ENCODE results near the gene CDKAL1. TPM values are rescaled to one million over a fixed set of nuclear protein-coding genes. Genes with fewer than 3 reads are reported as not detected.

CDKAL1 gene
- total RNA-seq, 2 donors from 2014 or later = 23.5 to 26.4 TPM

- H3K4me3 ChIP-seq (ENCODE audit: low read length) = no peak overlapping the region
- Mint-ChIP-seq H3K9me3 (no peaks in the 10 kb centered on the region), H3K4me3 (no peak overlapping the region), H3K36me3 (ENCODE audit: low read depth) (peaks cover 11% of the 10 kb centered on the region), H3K27me3 (ENCODE audit: insufficient read depth) (no peaks in the 10 kb centered on the region), H3K4me1 (peaks cover 5% of the 10 kb centered on the region), H3K27ac (no peak overlapping the region)
- TF ChIP-seq, protein P1, sequence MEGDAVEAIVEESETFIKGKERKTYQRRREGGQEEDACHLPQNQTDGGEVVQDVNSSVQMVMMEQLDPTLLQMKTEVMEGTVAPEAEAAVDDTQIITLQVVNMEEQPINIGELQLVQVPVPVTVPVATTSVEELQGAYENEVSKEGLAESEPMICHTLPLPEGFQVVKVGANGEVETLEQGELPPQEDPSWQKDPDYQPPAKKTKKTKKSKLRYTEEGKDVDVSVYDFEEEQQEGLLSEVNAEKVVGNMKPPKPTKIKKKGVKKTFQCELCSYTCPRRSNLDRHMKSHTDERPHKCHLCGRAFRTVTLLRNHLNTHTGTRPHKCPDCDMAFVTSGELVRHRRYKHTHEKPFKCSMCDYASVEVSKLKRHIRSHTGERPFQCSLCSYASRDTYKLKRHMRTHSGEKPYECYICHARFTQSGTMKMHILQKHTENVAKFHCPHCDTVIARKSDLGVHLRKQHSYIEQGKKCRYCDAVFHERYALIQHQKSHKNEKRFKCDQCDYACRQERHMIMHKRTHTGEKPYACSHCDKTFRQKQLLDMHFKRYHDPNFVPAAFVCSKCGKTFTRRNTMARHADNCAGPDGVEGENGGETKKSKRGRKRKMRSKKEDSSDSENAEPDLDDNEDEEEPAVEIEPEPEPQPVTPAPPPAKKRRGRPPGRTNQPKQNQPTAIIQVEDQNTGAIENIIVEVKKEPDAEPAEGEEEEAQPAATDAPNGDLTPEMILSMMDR (conservative IDR thresholded peaks at IDR 0.05) = no peak
- no peaks in the 10 kb centered on the region for H3K27me3 ChIP-seq (ENCODE audit: control insufficient read depth, insufficient read depth, low read length, poor library complexity, severe bottlenecking)
- no peak overlapping the region for H3K9ac ChIP-seq (ENCODE audit: extremely low read depth, low read length, poor library complexity, severe bottlenecking)
- 83 to 91% methylated on average over 4 to 6 of the region's 8 CpGs for WGBS, 2 experiments (ENCODE audit: insufficient coverage in 1 of 2, insufficient read length in 1 of 2)
- no peaks in the 10 kb centered on the region for H3K36me3 ChIP-seq (ENCODE audit: control insufficient read depth, insufficient read depth, low read length)
- DNase-seq = no peak
- no peaks in the 10 kb centered on the region for H3K4me1 ChIP-seq (ENCODE audit: control insufficient read depth, insufficient read depth, low read length)
- peaks cover 5% of the 10 kb centered on the region for H3K9me3 ChIP-seq (ENCODE audit: control insufficient read depth, low read length)
- H3K27ac ChIP-seq (ENCODE audit: low read depth, low read length) = no peak overlapping the region
Observed at GRCh38 chr6:20652299-20653084, 118.2 kb downstream of the CDKAL1 start.

- TF ChIP-seq, protein P1 (conservative IDR thresholded peaks at IDR 0.05) = no peak
- WGBS, 2 experiments (ENCODE audit: insufficient coverage in 1 of 2, insufficient read length in 1 of 2) = 93 to 100% methylated on average over 3 to 4 of the region's 4 CpGs
- no peaks in the 10 kb centered on the region for H3K9me3 Mint-ChIP-seq
- peaks cover 5% of the 10 kb centered on the region for H3K4me1 Mint-ChIP-seq
- no peaks in the 10 kb centered on the region for H3K4me1 ChIP-seq (ENCODE audit: control insufficient read depth, insufficient read depth, low read length)
- no peak overlapping the region for H3K27ac Mint-ChIP-seq
- H3K4me3 ChIP-seq (ENCODE audit: low read length) = no peak overlapping the region
- DNase-seq = no peak
- H3K36me3 Mint-ChIP-seq (ENCODE audit: low read depth) = peaks cover 11% of the 10 kb centered on the region
- H3K36me3 ChIP-seq (ENCODE audit: control insufficient read depth, insufficient read depth, low read length) = no peaks in the 10 kb centered on the region
- no peak overlapping the region for H3K9ac ChIP-seq (ENCODE audit: extremely low read depth, low read length, poor library complexity, severe bottlenecking)
- no peak overlapping the region for H3K27ac ChIP-seq (ENCODE audit: low read depth, low read length)
- no peaks in the 10 kb centered on the region for H3K27me3 Mint-ChIP-seq (ENCODE audit: insufficient read depth)
- no peak overlapping the region for H3K4me3 Mint-ChIP-seq
- H3K27me3 ChIP-seq (ENCODE audit: control insufficient read depth, insufficient read depth, low read length, poor library complexity, severe bottlenecking) = no peaks in the 10 kb centered on the region
- H3K9me3 ChIP-seq (ENCODE audit: control insufficient read depth, low read length) = peaks cover 5% of the 10 kb centered on the region
Observed at GRCh38 chr6:20653085-20653479, 118.8 kb downstream of the CDKAL1 start.

DNA sequence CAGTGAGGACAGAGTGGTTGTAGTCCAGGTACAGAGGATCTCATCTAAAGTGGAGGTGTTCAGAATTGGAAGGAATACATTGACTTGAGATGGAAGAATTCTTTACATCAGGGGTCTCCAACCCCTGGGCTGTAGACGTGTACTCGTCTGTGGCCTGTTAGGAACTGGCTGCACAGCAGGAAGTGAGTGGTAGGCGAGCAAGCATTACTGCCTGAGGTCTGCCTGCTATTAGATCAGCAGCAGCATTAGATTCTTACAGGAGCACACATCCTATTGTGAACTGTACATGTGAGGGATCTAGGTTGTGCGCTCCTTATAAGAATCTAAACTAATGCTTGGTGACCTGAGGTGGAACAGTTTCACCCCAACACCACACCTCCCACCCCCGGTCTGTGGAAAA is 121.1 kb downstream of the CDKAL1 start:
- H3K4me1 ChIP-seq (ENCODE audit: control insufficient read depth, insufficient read depth, low read length) = no peaks in the 10 kb centered on the region
- Mint-ChIP-seq H3K27ac (no peak overlapping the region), H3K4me1 (peaks cover 5% of the 10 kb centered on the region), H3K27me3 (ENCODE audit: insufficient read depth) (no peaks in the 10 kb centered on the region), H3K36me3 (ENCODE audit: low read depth) (peaks cover 3% of the 10 kb centered on the region), H3K4me3 (no peak overlapping the region), H3K9me3 (no peaks in the 10 kb centered on the region)
- no peaks in the 10 kb centered on the region for H3K36me3 ChIP-seq (ENCODE audit: control insufficient read depth, insufficient read depth, low read length)
- DNase-seq = no peak
- TF ChIP-seq, protein P1 (conservative IDR thresholded peaks at IDR 0.05) = no peak
- H3K9ac ChIP-seq (ENCODE audit: extremely low read depth, low read length, poor library complexity, severe bottlenecking) = no peak overlapping the region
- no peaks in the 10 kb centered on the region for H3K9me3 ChIP-seq (ENCODE audit: control insufficient read depth, low read length)
- H3K27ac ChIP-seq (ENCODE audit: low read depth, low read length) = no peak overlapping the region
- no peaks in the 10 kb centered on the region for H3K27me3 ChIP-seq (ENCODE audit: control insufficient read depth, insufficient read depth, low read length, poor library complexity, severe bottlenecking)
- 89% methylated on average over 5 of the region's 5 CpGs; no CpG with 5 or more reads in 1 of the 2 experiments for WGBS, 2 experiments (ENCODE audit: insufficient coverage in 1 of 2, insufficient read length in 1 of 2)
- H3K4me3 ChIP-seq (ENCODE audit: low read length) = no peak overlapping the region

Data from endodermal cell (in vitro differentiated cells).